ENCODE data around the gene BICDL1.

BICDL1 gene

DNA sequence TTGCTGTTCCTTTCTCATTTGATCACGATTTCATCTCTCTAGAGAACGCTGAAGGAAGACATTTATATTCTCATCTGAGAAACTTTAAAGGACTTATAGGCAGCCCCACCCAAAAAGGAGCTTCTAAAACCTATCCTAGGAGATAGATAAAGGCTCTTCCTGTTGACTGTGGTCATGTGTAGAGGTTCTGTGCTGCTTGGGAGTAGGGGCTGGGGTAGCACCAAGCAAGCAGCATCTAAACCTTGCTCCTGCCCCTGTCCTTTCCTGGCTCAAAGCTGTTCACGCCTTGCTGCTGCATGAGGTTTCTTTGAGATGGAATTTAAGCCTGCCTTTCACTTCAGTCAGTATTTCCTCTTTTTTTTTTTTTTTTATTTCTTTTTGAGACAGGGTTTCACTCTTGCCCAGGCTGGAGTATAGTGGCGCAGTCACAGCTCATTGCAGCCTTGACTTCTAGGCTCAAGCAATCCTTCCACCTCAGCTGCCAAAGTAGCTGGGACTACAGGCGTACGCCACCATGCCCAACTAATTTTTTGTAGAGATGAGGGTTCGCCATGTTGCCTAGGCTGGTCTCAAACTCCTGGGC is 86.1 kb downstream of the BICDL1 start:
- no peaks in the 10 kb centered on the region for H3K36me3 ChIP-seq (ENCODE audit: control insufficient read depth, insufficient read depth, low read length)
- no peak overlapping the region for H3K9ac ChIP-seq (ENCODE audit: low read depth, low read length)
- H3K4me3 ChIP-seq (ENCODE audit: low read depth, low read length) = no peak overlapping the region
- H3K9me3 ChIP-seq (ENCODE audit: control insufficient read depth, insufficient read depth, low read length) = no peaks in the 10 kb centered on the region
- no peaks in the 10 kb centered on the region for H3K27me3 ChIP-seq (ENCODE audit: control insufficient read depth, insufficient read depth, low read length)
- no peaks in the 10 kb centered on the region for H3K4me1 ChIP-seq (ENCODE audit: control insufficient read depth, insufficient read depth, low read length)

GRCh38 chr12:120076651-120077050 is 87.6 kb downstream of the BICDL1 start:
- H3K4me3 ChIP-seq (ENCODE audit: low read depth, low read length) = no peak overlapping the region
- H3K9me3 ChIP-seq (ENCODE audit: control insufficient read depth, insufficient read depth, low read length) = no peaks in the 10 kb centered on the region
- H3K9ac ChIP-seq (ENCODE audit: low read depth, low read length) = no peak overlapping the region
- H3K4me1 ChIP-seq (ENCODE audit: control insufficient read depth, insufficient read depth, low read length) = peaks cover 4% of the 10 kb centered on the region
- no peaks in the 10 kb centered on the region for H3K36me3 ChIP-seq (ENCODE audit: control insufficient read depth, insufficient read depth, low read length)
- H3K27me3 ChIP-seq (ENCODE audit: control insufficient read depth, insufficient read depth, low read length) = no peaks in the 10 kb centered on the region

- H3K4me1 ChIP-seq (ENCODE audit: control insufficient read depth, insufficient read depth, low read length) = peaks cover 4% of the 10 kb centered on the region
Measured at GRCh38 chr12:120077260-120077659, 88.2 kb downstream of the BICDL1 start.

GRCh38 chr12:120078868-120079267 is 89.8 kb downstream of the BICDL1 start:
- Histone ChIP-seq H3K36me3 (ENCODE audit: control insufficient read depth, insufficient read depth, low read length) (no peaks in the 10 kb centered on the region), H3K27me3 (ENCODE audit: control insufficient read depth, insufficient read depth, low read length) (no peaks in the 10 kb centered on the region), H3K9ac (ENCODE audit: low read depth, low read length) (no peak overlapping the region), H3K4me1 (ENCODE audit: control insufficient read depth, insufficient read depth, low read length) (peaks cover 4% of the 10 kb centered on the region), H3K9me3 (ENCODE audit: control insufficient read depth, insufficient read depth, low read length) (no peaks in the 10 kb centered on the region), H3K4me3 (ENCODE audit: low read depth, low read length) (no peak overlapping the region)

More at GRCh38 chr12:120077260-120077659, 88.2 kb downstream of the BICDL1 start:
- Histone ChIP-seq H3K27me3 (ENCODE audit: control insufficient read depth, insufficient read depth, low read length) (no peaks in the 10 kb centered on the region), H3K9me3 (ENCODE audit: control insufficient read depth, insufficient read depth, low read length) (no peaks in the 10 kb centered on the region), H3K9ac (ENCODE audit: low read depth, low read length) (no peak overlapping the region), H3K36me3 (ENCODE audit: control insufficient read depth, insufficient read depth, low read length) (no peaks in the 10 kb centered on the region), H3K4me3 (ENCODE audit: low read depth, low read length) (no peak overlapping the region)

DNA sequence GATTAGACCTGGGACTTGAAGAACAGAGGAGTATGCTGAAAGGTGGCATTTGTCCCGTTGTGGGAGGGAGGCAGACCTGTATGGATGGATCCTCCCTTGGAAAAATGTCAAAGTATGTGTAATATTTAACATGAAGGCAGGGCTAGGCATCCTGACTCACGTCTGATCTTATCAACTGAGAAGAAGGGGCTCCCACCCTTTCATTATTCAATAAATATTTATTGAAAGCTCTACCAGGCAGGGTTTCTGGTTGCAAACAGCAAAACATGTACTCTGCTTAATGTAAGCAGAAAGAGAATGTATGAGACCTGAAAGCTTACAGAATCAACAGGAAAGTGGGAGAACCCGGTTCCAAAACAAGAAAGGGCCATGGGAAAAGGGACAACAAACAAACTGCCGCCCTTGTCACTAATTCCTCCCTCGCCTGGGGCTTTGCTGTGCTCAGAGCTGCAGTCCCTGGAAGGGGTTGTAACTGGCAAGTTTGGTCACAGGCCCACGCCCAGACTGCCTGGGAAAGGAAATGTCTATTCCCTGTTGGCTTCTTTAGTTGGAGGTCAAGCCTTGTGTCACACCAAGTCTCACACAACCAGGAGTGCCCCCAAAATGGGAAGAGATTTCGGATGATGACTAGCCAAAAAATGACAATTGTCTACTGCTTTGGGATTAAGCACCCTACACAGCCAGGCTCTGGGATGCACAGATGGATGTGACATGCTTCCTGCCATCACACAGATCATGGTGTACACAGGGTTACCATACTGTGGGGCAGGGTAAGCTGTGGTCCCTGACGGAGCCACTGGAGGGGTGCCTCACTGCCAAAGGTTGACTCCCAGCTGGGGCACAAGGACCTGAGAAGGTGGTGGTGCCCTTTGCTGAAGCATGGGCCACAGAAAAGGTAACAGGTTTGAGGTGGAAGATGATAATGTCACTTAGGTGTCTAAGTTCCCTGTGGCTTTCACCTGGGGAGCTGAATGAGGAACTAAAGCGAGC is 90.7 kb downstream of the BICDL1 start:
- Histone ChIP-seq H3K4me3 (ENCODE audit: low read depth, low read length) (no peak overlapping the region), H3K9me3 (ENCODE audit: control insufficient read depth, insufficient read depth, low read length) (no peaks in the 10 kb centered on the region), H3K36me3 (ENCODE audit: control insufficient read depth, insufficient read depth, low read length) (no peaks in the 10 kb centered on the region), H3K9ac (ENCODE audit: low read depth, low read length) (no peak overlapping the region), H3K27me3 (ENCODE audit: control insufficient read depth, insufficient read depth, low read length) (no peaks in the 10 kb centered on the region), H3K4me1 (ENCODE audit: control insufficient read depth, insufficient read depth, low read length) (peaks cover 4% of the 10 kb centered on the region)

DNA sequence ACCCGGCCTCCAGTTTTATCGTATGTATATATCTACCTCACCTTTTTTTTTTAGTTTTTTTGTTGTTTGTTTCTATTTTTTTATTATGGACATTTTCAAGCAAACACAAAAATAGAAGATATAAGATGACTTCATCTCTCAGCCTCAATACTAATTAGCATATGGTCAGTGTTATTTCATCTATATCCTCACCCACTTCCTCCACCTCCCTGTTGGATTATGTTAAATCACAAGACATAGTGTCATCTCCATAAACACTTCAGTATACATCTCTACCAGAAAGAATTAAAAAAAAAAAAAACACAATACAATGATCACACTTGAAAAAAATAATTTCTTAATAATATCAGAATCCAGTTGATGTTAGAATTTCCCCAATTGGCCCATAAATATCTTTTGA is 92.6 kb downstream of the BICDL1 start:
- Histone ChIP-seq H3K27me3 (ENCODE audit: control insufficient read depth, insufficient read depth, low read length) (no peaks in the 10 kb centered on the region), H3K36me3 (ENCODE audit: control insufficient read depth, insufficient read depth, low read length) (no peaks in the 10 kb centered on the region), H3K9ac (ENCODE audit: low read depth, low read length) (no peak overlapping the region), H3K9me3 (ENCODE audit: control insufficient read depth, insufficient read depth, low read length) (no peaks in the 10 kb centered on the region), H3K4me3 (ENCODE audit: low read depth, low read length) (no peak overlapping the region), H3K4me1 (ENCODE audit: control insufficient read depth, insufficient read depth, low read length) (peaks cover 9% of the 10 kb centered on the region)

DNA sequence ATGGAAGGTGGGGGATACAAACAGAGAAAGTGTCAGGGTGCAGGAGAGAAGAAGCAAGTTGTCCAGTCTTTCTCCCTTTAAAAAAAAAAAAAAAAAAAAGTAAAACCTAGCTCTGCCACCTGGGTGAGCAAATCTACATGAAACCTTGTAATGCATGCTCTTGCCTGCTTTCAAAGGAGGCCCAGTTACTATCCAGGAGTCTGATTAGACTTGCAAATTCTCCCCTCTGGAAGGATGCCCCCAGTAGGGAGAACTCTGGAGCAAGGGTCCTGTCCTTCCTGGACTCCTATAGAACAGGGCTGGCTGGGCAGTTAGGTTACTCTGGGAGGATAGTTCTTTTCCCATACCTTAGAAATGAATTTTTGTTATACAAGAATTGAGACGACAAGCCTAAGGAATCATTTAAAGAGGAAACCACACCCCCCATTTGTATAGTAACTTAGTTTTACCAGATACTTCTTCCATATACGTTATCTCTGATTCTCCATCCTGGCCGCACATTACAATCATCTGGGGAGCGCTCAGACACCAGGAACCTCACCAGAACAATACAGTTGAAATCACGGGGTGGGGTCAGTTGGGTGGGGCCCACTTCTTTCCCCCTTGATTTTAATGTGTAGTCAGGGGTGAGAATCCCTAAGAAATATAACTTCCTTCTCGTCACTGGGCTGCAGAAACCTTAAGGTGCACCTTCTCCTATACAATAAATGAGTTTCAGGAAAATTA is 97.0 kb downstream of the BICDL1 start:
- no peaks in the 10 kb centered on the region for H3K9me3 ChIP-seq (ENCODE audit: control insufficient read depth, insufficient read depth, low read length)
- H3K4me3 ChIP-seq (ENCODE audit: low read depth, low read length) = no peak overlapping the region
- H3K4me1 ChIP-seq (ENCODE audit: control insufficient read depth, insufficient read depth, low read length) = peaks cover 9% of the 10 kb centered on the region
- H3K9ac ChIP-seq (ENCODE audit: low read depth, low read length) = no peak overlapping the region
- H3K27me3 ChIP-seq (ENCODE audit: control insufficient read depth, insufficient read depth, low read length) = no peaks in the 10 kb centered on the region
- no peaks in the 10 kb centered on the region for H3K36me3 ChIP-seq (ENCODE audit: control insufficient read depth, insufficient read depth, low read length)

- Histone ChIP-seq H3K36me3 (ENCODE audit: control insufficient read depth, insufficient read depth, low read length) (no peaks in the 10 kb centered on the region), H3K9me3 (ENCODE audit: control insufficient read depth, insufficient read depth, low read length) (no peaks in the 10 kb centered on the region), H3K9ac (ENCODE audit: low read depth, low read length) (peak overlapping the region; percentile 76), H3K4me1 (ENCODE audit: control insufficient read depth, insufficient read depth, low read length) (peaks cover 9% of the 10 kb centered on the region), H3K4me3 (ENCODE audit: low read depth, low read length) (peak overlapping the region; percentile 58), H3K27me3 (ENCODE audit: control insufficient read depth, insufficient read depth, low read length) (no peaks in the 10 kb centered on the region)
Measured at GRCh38 chr12:120086801-120087621, 98.0 kb downstream of the BICDL1 start.

DNA sequence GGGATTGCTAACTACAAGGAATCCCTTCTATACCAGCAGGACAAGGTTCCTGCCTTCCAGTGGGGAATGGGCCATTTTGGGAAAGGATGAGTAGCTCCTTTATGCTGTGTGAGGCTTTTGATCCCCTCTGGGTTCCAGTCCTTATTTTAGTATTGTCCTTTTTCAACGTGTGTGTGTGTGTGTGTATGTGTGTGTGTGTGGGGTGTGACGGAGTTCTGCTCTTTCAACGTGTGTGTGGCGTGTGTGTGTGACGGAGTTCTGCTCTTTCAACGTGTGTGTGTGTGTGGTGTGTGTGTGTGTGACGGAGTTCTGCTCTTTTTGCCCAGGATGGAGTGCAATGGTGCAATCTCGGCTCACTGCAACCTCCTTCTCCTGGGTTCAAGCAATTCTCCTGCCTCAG is 100.1 kb downstream of the BICDL1 start:
- H3K9ac ChIP-seq (ENCODE audit: low read depth, low read length) = no peak overlapping the region
- peaks cover 9% of the 10 kb centered on the region for H3K4me1 ChIP-seq (ENCODE audit: control insufficient read depth, insufficient read depth, low read length)
- H3K9me3 ChIP-seq (ENCODE audit: control insufficient read depth, insufficient read depth, low read length) = no peaks in the 10 kb centered on the region
- H3K4me3 ChIP-seq (ENCODE audit: low read depth, low read length) = no peak overlapping the region
- H3K27me3 ChIP-seq (ENCODE audit: control insufficient read depth, insufficient read depth, low read length) = no peaks in the 10 kb centered on the region
- H3K36me3 ChIP-seq (ENCODE audit: control insufficient read depth, insufficient read depth, low read length) = peaks cover 3% of the 10 kb centered on the region

GRCh38 chr12:120089796-120090195 is 100.8 kb downstream of the BICDL1 start:
- Histone ChIP-seq H3K36me3 (ENCODE audit: control insufficient read depth, insufficient read depth, low read length) (peaks cover 3% of the 10 kb centered on the region), H3K27me3 (ENCODE audit: control insufficient read depth, insufficient read depth, low read length) (no peaks in the 10 kb centered on the region), H3K9ac (ENCODE audit: low read depth, low read length) (no peak overlapping the region), H3K4me3 (ENCODE audit: low read depth, low read length) (no peak overlapping the region), H3K4me1 (ENCODE audit: control insufficient read depth, insufficient read depth, low read length) (peaks cover 12% of the 10 kb centered on the region), H3K9me3 (ENCODE audit: control insufficient read depth, insufficient read depth, low read length) (no peaks in the 10 kb centered on the region)

GRCh38 chr12:120090206-120090605 is 101.2 kb downstream of the BICDL1 start:
- H3K9me3 ChIP-seq (ENCODE audit: control insufficient read depth, insufficient read depth, low read length) = no peaks in the 10 kb centered on the region
- no peak overlapping the region for H3K9ac ChIP-seq (ENCODE audit: low read depth, low read length)
- H3K27me3 ChIP-seq (ENCODE audit: control insufficient read depth, insufficient read depth, low read length) = no peaks in the 10 kb centered on the region
- peaks cover 12% of the 10 kb centered on the region for H3K4me1 ChIP-seq (ENCODE audit: control insufficient read depth, insufficient read depth, low read length)
- no peak overlapping the region for H3K4me3 ChIP-seq (ENCODE audit: low read depth, low read length)
- H3K36me3 ChIP-seq (ENCODE audit: control insufficient read depth, insufficient read depth, low read length) = peaks cover 3% of the 10 kb centered on the region
